ENCODE results near the gene RIPPLY3.
"Not testable (repeated sequence)": the region's sequence is repeated elsewhere in the genome, so short reads cannot be mapped to it uniquely, and the experiment has no call there.

RIPPLY3 gene

GRCh38 chr21:36980280-36981048 lies 26.0 kb upstream of the RIPPLY3 start:
- in situ Hi-C loops (cut with MboI; ENCODE audit: low sequenced_read_pairs): no loop called here

- in situ Hi-C loops (cut with MboI; ENCODE audit: low sequenced_read_pairs): no loop called here
These were observed 25.5 kb upstream of the RIPPLY3 start for GRCh38 chr21:36981049-36981391.

GRCh38 chr21:36981977-36982700 lies 24.4 kb upstream of the RIPPLY3 start:
- in situ Hi-C loops (cut with MboI; ENCODE audit: low sequenced_read_pairs): no loop called here

GRCh38 chr21:36985751-36986594 lies 20.5 kb upstream of the RIPPLY3 start:
- in situ Hi-C loops (cut with MboI; ENCODE audit: low sequenced_read_pairs): no loop called here

GRCh38 chr21:36987845-36988244 lies 18.7 kb upstream of the RIPPLY3 start:
- in situ Hi-C loops (cut with MboI; ENCODE audit: low sequenced_read_pairs): no loop called here

- in situ Hi-C loops (cut with MboI; ENCODE audit: low sequenced_read_pairs): no loop called here
These were observed 18.0 kb upstream of the RIPPLY3 start for GRCh38 chr21:36988536-36988935.

GRCh38 chr21:36989199-36989698 lies 17.3 kb upstream of the RIPPLY3 start:
- in situ Hi-C loops (cut with MboI; ENCODE audit: low sequenced_read_pairs): not testable (repeated sequence)

- in situ Hi-C loops (cut with MboI; ENCODE audit: low sequenced_read_pairs): no loop called here
These were observed 16.6 kb upstream of the RIPPLY3 start for GRCh38 chr21:36989699-36990507.

GRCh38 chr21:36990508-36991205 lies 15.8 kb upstream of the RIPPLY3 start:
- in situ Hi-C loops (cut with MboI; ENCODE audit: low sequenced_read_pairs): no loop called here

GRCh38 chr21:36992671-36993070 lies 13.8 kb upstream of the RIPPLY3 start:
- in situ Hi-C loops (cut with MboI; ENCODE audit: low sequenced_read_pairs): no loop called here

- in situ Hi-C loops (cut with MboI; ENCODE audit: low sequenced_read_pairs): no loop called here
These were observed 11.9 kb upstream of the RIPPLY3 start for GRCh38 chr21:36994501-36995158.

- in situ Hi-C loops (cut with MboI; ENCODE audit: low sequenced_read_pairs): not testable (repeated sequence)
These were observed 11.2 kb upstream of the RIPPLY3 start for GRCh38 chr21:36995285-36995684.

GRCh38 chr21:36999131-36999898 lies 7.2 kb upstream of the RIPPLY3 start:
- in situ Hi-C loops (cut with MboI; ENCODE audit: low sequenced_read_pairs): no loop called here

GRCh38 chr21:37000381-37000780 lies 6.1 kb upstream of the RIPPLY3 start:
- in situ Hi-C loops (cut with MboI; ENCODE audit: low sequenced_read_pairs): no loop called here

GRCh38 chr21:37001441-37001840 lies 5.1 kb upstream of the RIPPLY3 start:
- in situ Hi-C loops (cut with MboI; ENCODE audit: low sequenced_read_pairs): no loop called here

- in situ Hi-C loops (cut with MboI; ENCODE audit: low sequenced_read_pairs): not testable (repeated sequence)
These were observed 3.7 kb upstream of the RIPPLY3 start for GRCh38 chr21:37002851-37003250.

- in situ Hi-C loops (cut with MboI; ENCODE audit: low sequenced_read_pairs): not testable (repeated sequence)
These were observed 2.6 kb upstream of the RIPPLY3 start for GRCh38 chr21:37003917-37004316.

All from HL-60/S4 treated with retinoic acid at 250 ng/mL for 4 days and 3 days (cell line).